Neural progenitor cell (in vitro differentiated cells): Measurements from ENCODE around the gene DNAH14.

Source experiments
- CTCF ChIP-seq: fragments of 200-600 bp; sonication (generic); IDR thresholded peaks from 2 replicates; pipeline ENCODE4 v1.5.1; 2017; ENCODE audit warnings: antibody characterized with exemption, mild to moderate bottlenecking
- EZH2 ChIP-seq: fragments of 200-600 bp; sonication (generic); IDR thresholded peaks from 2 replicates; pipeline ENCODE4 v1.6.1; 2017; ENCODE audit warnings: antibody characterized with exemption, mild to moderate bottlenecking, moderate library complexity
- EZH2phosphoT487 ChIP-seq: fragments of 200-600 bp; sonication (generic); IDR thresholded peaks from 2 replicates; pipeline ENCODE4 v1.6.1; 2017; ENCODE audit warnings: antibody characterized with exemption

- TF ChIP-seq EZH2 (no peak), CTCF (no peak), EZH2phosphoT487 (no peak)
Observed at GRCh38 chr1:225119307-225119706, 189.8 kb downstream of the DNAH14 start.
